Mesodermal cell (in vitro differentiated cells): ENCODE data around the gene DTNA.

Source experiments
- H3K27ac ChIP-seq: 2 replicates; pipeline ENCODE4 v1.7.0; 2013; ENCODE audit warnings: mild to moderate bottlenecking, low read depth, low read length, moderate library complexity; ENCODE audit not compliant: severe bottlenecking
- H3K36me3 ChIP-seq: 2 replicates; pipeline ENCODE4 v1.7.1; 2013; ENCODE audit warnings: mild to moderate bottlenecking, low read length, moderate library complexity; ENCODE audit not compliant: control insufficient read depth, insufficient read depth
- H3K4me1 ChIP-seq: one replicate; pipeline ENCODE4 v1.7.1; 2013; ENCODE audit warnings: mild to moderate bottlenecking, low read length; ENCODE audit not compliant: insufficient read depth, control insufficient read depth, poor library complexity, severe bottlenecking
- H3K4me3 ChIP-seq: 2 replicates; pipeline ENCODE4 v1.7.0; 2013; ENCODE audit warnings: low read length, control low read depth, mild to moderate bottlenecking; ENCODE audit not compliant: insufficient read depth, poor library complexity, severe bottlenecking; ENCODE audit errors: extremely low read depth
- H3K9me3 ChIP-seq: 2 replicates; pipeline ENCODE4 v1.7.1; 2013; ENCODE audit warnings: mild to moderate bottlenecking, low read length, moderate library complexity; ENCODE audit not compliant: control insufficient read depth
- WGBS, 2 experiments: methylation state at CpG; one replicate each; pipeline ENCODE4 v1.1.5; 2013; ENCODE audit warnings: missing lambda C conversion rate in 2 of 2; ENCODE audit not compliant: insufficient coverage in 2 of 2; 5-methylcytosine and 5-hydroxymethylcytosine counted together

Gene DTNA

DNA sequence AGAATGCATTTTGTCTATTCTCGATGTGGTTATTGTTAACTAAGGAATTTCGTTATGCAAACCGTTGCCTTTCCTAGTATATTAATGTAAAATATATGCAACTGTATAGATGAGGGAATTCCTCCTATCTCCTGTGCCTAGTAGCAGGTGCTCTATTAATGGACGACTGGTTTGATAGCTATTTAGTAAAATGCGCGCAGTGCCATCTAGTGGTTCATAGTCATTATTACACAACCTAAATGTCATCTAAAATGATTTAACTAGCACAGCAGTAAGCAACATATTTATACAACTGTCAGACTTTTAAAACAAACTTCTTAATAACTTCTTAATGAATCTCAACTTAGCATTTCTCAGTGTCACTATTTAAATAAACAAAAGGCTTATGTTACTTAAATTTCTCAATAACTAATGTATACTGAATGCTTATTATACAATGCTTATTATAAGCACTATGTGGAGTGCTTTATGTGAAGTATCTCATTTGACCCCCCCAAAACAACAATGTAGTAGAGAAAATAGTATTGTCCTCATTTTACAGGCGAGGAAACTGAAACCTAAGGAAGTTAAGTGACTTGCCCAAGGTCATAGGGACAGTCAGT is 77.9 kb downstream of the DTNA start:
- 14% methylated on average over 1 of the region's 7 CpGs; no CpG with 5 or more reads in 1 of the 2 experiments for WGBS, 2 experiments

DNA sequence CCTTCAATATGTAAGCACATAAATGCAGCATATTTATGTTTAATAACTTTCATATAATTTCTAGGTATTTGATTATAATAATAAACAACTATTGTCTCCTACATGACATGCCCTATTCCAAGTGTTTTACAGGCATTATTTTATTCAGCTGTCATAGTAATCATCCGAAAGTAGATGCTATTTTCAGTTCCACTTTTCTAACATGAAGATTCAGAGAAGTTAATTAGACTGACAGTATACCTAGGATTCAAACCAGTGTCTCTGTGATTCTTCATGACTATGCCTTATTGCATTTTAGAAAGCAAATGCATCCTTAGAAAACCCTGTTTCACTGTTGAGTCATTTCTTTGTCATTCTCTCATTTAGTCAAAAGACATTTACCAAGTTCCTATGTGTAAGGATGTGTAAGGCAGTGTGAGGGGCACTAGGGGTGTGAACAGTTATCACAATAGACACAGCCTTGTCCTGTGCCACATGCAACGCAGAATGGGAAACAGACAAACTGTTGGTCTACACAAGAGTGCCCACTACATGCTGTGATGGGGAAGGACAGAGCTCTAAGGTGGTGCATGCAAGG is 79.8 kb downstream of the DTNA start:
- Histone ChIP-seq H3K4me1 (peaks cover 4% of the 10 kb centered on the region), H3K9me3 (no peaks in the 10 kb centered on the region)
- 83 to 90% methylated on average over 2 of the region's 2 CpGs for WGBS, 2 experiments

More for the DNA sequence above, 77.9 kb downstream of the DTNA start:
- Histone ChIP-seq H3K36me3 (no peaks in the 10 kb centered on the region), H3K9me3 (no peaks in the 10 kb centered on the region), H3K4me3 (no peak overlapping the region), H3K27ac (no peak overlapping the region), H3K4me1 (no peaks in the 10 kb centered on the region)

DNA sequence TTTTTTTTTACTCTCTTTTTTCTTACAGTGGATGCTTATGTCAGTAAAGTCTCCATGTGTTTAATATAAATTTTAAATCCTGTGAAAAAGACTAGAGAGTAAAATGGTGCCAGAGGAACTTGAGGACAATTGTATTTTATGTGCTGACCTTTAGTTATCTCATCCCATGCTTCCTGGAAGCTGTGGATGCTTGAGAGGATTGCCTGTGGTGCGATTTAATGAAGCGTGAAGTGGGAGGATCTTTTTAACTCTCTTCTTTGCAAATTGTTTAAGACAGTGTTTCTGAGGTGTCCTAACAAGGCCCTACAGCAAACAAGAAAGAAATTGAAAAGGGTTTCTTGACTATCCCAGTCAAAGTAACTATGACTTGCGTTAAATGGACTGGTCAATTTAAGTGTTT is 84.2 kb downstream of the DTNA start:
- peaks cover 4% of the 10 kb centered on the region for H3K4me1 ChIP-seq
- H3K9me3 ChIP-seq: no peaks in the 10 kb centered on the region
- H3K4me3 ChIP-seq: no peak overlapping the region
- peaks cover 3% of the 10 kb centered on the region for H3K36me3 ChIP-seq
- 30 to 42% methylated on average over 2 of the region's 3 CpGs for WGBS, 2 experiments
- no peak overlapping the region for H3K27ac ChIP-seq

More for the DNA sequence above, 79.8 kb downstream of the DTNA start:
- no peak overlapping the region for H3K27ac ChIP-seq
- no peaks in the 10 kb centered on the region for H3K36me3 ChIP-seq
- H3K4me3 ChIP-seq: no peak overlapping the region

DNA sequence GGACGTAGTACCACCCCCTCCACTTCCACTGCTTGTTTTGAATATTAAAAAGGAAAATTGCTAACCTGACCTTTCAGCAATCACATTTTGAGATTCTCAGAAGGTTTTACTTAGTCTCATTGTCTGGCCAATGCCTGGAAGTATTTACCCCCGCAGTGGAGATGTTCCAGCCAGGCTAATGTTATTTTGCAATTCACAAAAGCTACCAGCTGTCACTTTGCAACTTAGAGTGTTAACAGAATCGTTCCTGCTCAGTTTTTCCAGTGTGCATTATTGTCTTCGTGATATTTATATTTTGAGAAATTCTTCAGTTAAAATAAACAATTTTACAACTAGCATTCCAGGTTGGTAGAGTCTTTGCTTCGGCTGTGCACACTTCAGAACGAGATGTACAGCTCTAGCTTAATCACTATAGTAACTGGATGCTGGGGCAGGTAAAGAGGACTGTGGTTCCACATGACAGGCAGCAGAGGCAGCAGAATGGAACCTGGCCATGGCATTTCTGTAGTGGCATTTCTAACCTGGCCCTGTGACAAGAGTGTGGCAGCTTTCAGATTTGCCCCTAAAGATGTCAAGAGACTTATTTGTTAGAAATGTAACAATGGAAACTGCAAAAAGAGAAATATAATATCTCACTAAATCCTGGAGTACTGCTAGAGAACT is 85.1 kb downstream of the DTNA start:
- Histone ChIP-seq H3K4me1 (peaks cover 4% of the 10 kb centered on the region), H3K27ac (no peak overlapping the region), H3K4me3 (no peak overlapping the region), H3K36me3 (peaks cover 3% of the 10 kb centered on the region), H3K9me3 (no peaks in the 10 kb centered on the region)
- 85 to 100% methylated on average over 2 to 4 of the region's 6 CpGs for WGBS, 2 experiments

DNA sequence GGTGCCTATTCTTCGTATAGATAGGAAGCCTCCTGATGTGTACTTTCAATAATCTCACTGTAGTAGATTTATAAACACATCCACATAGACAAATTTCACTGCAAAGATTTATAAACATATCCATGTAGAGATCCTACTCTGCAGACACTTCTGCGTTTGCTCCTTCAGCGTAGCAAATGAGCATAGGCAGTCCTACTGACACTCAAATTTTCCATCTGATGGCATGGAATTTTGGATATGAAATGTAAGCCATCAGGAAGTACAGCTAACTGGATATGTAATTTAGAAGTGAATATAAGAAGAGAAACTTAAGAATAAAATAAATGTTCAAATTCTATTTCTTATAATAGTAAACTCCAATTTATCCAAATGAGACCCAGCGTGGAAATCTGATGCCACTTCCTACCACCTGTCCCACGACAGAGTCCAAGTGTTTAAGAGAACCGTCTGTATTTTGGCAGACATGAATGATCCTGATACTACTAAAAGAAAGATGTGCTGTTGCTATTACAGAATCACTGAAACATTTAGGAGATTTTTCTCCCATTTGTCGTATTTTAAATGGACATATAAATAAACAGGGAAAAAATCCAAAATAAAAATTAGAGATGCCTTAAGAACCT is 86.0 kb downstream of the DTNA start:
- no peak overlapping the region for H3K4me3 ChIP-seq
- peaks cover 4% of the 10 kb centered on the region for H3K4me1 ChIP-seq
- 100% methylated on average over 2 of the region's 7 CpGs for WGBS, 2 experiments
- no peak overlapping the region for H3K27ac ChIP-seq
- no peaks in the 10 kb centered on the region for H3K9me3 ChIP-seq
- peaks cover 3% of the 10 kb centered on the region for H3K36me3 ChIP-seq

DNA sequence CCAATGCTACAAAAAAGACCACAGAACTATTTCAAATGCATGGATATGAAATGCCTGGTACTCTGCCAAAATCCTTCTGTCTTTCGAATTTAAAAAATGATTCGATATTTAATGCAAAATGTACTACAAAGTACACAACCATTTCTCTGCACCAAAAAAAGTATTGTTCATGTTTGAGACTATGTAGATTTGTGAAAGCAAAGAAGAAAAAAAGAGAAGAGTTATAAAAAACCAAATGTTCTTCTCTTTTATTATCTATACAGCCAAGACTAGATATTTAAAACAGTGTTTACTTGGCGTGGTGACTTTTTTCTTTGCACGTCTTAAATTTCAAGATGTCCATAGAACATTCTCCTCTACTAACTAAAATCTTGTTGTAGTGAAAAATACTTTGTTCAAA is 89.2 kb downstream of the DTNA start:
- Histone ChIP-seq H3K4me1 (peaks cover 9% of the 10 kb centered on the region), H3K27ac (no peak overlapping the region), H3K9me3 (no peaks in the 10 kb centered on the region), H3K4me3 (no peak overlapping the region), H3K36me3 (peaks cover 3% of the 10 kb centered on the region)
- WGBS, 2 experiments: 100% methylated on average over 1 of the region's 4 CpGs; no CpG with 5 or more reads in 1 of the 2 experiments

DNA sequence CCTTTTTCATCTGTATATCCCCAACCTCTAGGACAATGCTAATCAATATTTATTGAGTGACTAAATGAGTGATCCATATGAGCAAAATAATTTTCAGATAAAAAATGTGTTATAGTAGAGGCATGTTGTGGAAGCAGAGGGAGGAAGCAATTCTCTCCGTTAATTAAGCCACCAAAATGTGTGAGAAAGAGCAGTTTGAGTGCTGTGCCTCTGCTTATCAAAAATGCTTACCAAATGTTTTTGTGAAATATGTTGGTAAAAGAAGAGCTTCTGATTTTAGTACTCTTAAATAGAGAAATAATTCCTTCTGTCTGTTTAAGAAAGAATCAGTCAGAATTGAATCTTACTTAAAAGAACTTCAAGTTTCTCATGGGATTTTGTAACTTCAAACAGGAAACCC is 90.3 kb downstream of the DTNA start:
- H3K27ac ChIP-seq: no peak overlapping the region
- no peak overlapping the region for H3K4me3 ChIP-seq
- H3K4me1 ChIP-seq: peaks cover 9% of the 10 kb centered on the region
- WGBS, 2 experiments: 100% methylated on average over 1 of the region's 1 CpG
- H3K36me3 ChIP-seq: peaks cover 3% of the 10 kb centered on the region
- H3K9me3 ChIP-seq: no peaks in the 10 kb centered on the region

DNA sequence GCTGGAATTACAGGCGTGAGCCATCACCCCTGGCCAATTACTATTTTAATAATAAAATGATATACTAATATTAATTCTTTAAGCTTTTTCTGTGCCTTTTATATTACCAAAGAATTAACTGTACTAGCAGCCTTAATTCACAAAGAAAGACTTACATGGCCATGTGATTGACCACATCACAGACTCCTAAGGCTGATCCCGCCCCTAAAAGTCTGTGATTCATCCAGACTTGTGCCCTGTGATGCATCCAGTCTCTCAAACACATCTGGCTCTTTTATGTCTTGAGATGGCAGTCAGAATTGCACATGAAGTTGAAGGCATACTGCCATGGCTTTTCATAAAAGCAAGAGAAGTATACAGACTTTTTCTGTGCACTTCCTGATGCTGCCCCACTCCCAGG is 91.7 kb downstream of the DTNA start:
- peak overlapping the region; percentile 24 for H3K27ac ChIP-seq
- H3K36me3 ChIP-seq: no peaks in the 10 kb centered on the region
- no peak overlapping the region for H3K4me3 ChIP-seq
- no peaks in the 10 kb centered on the region for H3K9me3 ChIP-seq
- WGBS, 2 experiments: 80 to 100% methylated on average over 1 of the region's 2 CpGs
- peaks cover 9% of the 10 kb centered on the region for H3K4me1 ChIP-seq

DNA sequence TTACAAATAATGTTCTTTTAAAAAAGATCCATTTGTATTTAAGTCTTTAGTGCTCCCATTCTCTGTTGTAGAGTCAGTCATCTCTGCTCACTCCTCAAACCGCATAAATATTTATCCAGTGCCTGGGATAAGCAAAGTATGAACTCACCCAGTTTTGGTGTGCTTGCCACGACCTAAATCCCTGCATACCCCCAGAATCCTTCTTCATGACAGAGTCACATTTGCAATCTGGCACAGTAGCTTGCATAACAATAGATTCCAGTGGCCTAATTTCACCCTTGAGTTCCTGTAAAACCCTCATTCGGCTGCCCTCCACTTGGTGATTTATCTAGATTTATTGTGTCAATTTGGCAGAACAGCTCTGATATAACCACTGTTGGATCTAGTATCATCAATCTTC is 92.9 kb downstream of the DTNA start:
- no peaks in the 10 kb centered on the region for H3K9me3 ChIP-seq
- no peak overlapping the region for H3K4me3 ChIP-seq
- H3K4me1 ChIP-seq: peaks cover 9% of the 10 kb centered on the region
- no peak overlapping the region for H3K27ac ChIP-seq
- WGBS, 2 experiments: 50 to 79% methylated on average over 2 to 3 of the region's 3 CpGs
- H3K36me3 ChIP-seq: no peaks in the 10 kb centered on the region

DNA sequence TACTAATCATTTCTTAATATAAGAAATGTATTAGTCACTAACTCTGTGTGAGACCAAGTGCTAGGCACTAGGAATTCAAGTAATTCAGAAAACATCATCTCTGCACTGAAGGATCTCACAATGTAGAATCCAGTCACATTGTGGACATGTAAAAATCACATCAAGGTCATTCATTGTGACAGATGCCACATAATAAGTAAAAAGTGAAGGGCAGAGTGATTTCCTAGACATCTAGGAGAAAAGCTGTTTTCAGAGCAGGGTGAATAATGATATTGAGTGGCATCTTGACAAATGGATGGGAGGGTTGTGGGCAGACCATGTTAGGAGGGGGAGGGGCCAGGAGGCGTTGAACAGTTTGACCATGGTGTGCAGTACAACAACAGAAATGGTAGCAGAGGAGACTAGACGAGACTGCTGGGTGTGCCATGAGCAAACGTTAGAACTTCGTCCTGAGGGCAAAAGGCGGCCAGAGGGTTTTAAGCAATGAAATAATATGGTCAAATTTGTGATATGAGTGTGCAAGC is 93.8 kb downstream of the DTNA start:
- Histone ChIP-seq H3K27ac (no peak overlapping the region), H3K4me1 (peaks cover 9% of the 10 kb centered on the region), H3K9me3 (no peaks in the 10 kb centered on the region), H3K36me3 (no peaks in the 10 kb centered on the region), H3K4me3 (no peak overlapping the region)
- 89 to 100% methylated on average over 5 of the region's 5 CpGs for WGBS, 2 experiments
